Measurements from ENCODE around the gene GLIPR1.
"Not testable (repeated sequence)": the region's sequence is repeated elsewhere in the genome, so short reads cannot be mapped to it uniquely, and the experiment has no call there.

Gene GLIPR1

GRCh38 chr12:75443709-75444108 is 36.8 kb upstream of the GLIPR1 start:
- Mint-ChIP-seq H3K27ac (no peak overlapping the region), H3K9me3 (peaks cover 16% of the 10 kb centered on the region)

GRCh38 chr12:75444429-75445136 is 36.0 kb upstream of the GLIPR1 start:
- no peak for TF ChIP-seq CTCF (IDR thresholded peaks at IDR 0.05)
- Mint-ChIP-seq H3K27me3 (ENCODE audit: low read depth, poor library complexity) (no peaks in the 10 kb centered on the region), H3K4me3 (no peak overlapping the region), H3K27ac (peak overlapping the region; percentile 93), H3K9me3 (peaks cover 8% of the 10 kb centered on the region), H3K4me1 (peaks cover 22% of the 10 kb centered on the region), H3K36me3 (ENCODE audit: low read depth) (no peaks in the 10 kb centered on the region)
- DNase-seq = no peak

More at GRCh38 chr12:75443709-75444108, 36.8 kb upstream of the GLIPR1 start:
- H3K36me3 Mint-ChIP-seq (ENCODE audit: low read depth) = no peaks in the 10 kb centered on the region
- TF ChIP-seq CTCF (IDR thresholded peaks at IDR 0.05) = no peak
- H3K4me1 Mint-ChIP-seq = peaks cover 22% of the 10 kb centered on the region
- no peak overlapping the region for H3K4me3 Mint-ChIP-seq
- no peaks in the 10 kb centered on the region for H3K27me3 Mint-ChIP-seq (ENCODE audit: low read depth, poor library complexity)
- DNase-seq = no peak

GRCh38 chr12:75445137-75445507 is 35.4 kb upstream of the GLIPR1 start:
- not testable (repeated sequence) for H3K4me3 Mint-ChIP-seq, H3K27ac Mint-ChIP-seq

GRCh38 chr12:75446857-75447256 is 33.7 kb upstream of the GLIPR1 start:
- H3K4me1 Mint-ChIP-seq = peaks cover 22% of the 10 kb centered on the region
- H3K27ac Mint-ChIP-seq = no peak overlapping the region
- H3K27me3 Mint-ChIP-seq (ENCODE audit: low read depth, poor library complexity) = no peaks in the 10 kb centered on the region
- no peak for TF ChIP-seq CTCF (IDR thresholded peaks at IDR 0.05)
- H3K4me3 Mint-ChIP-seq = no peak overlapping the region
- DNase-seq = no peak
- no peaks in the 10 kb centered on the region for H3K9me3 Mint-ChIP-seq
- H3K36me3 Mint-ChIP-seq (ENCODE audit: low read depth) = no peaks in the 10 kb centered on the region

More at GRCh38 chr12:75445137-75445507, 35.4 kb upstream of the GLIPR1 start:
- peaks cover 22% of the 10 kb centered on the region for H3K4me1 Mint-ChIP-seq
- not testable (repeated sequence) for H3K27me3 Mint-ChIP-seq (ENCODE audit: low read depth, poor library complexity); DNase-seq; H3K9me3 Mint-ChIP-seq; H3K36me3 Mint-ChIP-seq (ENCODE audit: low read depth)

GRCh38 chr12:75447691-75448393 is 32.7 kb upstream of the GLIPR1 start:
- no peaks in the 10 kb centered on the region for H3K36me3 Mint-ChIP-seq (ENCODE audit: low read depth)
- no peaks in the 10 kb centered on the region for H3K9me3 Mint-ChIP-seq
- peaks cover 22% of the 10 kb centered on the region for H3K4me1 Mint-ChIP-seq
- no peak for TF ChIP-seq CTCF (IDR thresholded peaks at IDR 0.05)
- H3K4me3 Mint-ChIP-seq = no peak overlapping the region
- no peak overlapping the region for H3K27ac Mint-ChIP-seq
- no peak for DNase-seq
- H3K27me3 Mint-ChIP-seq (ENCODE audit: low read depth, poor library complexity) = no peaks in the 10 kb centered on the region

- TF ChIP-seq CTCF (IDR thresholded peaks at IDR 0.05) = no peak
- no peak for DNase-seq
- H3K9me3 Mint-ChIP-seq = peaks cover 12% of the 10 kb centered on the region
Observed at GRCh38 chr12:75452675-75453330, 27.8 kb upstream of the GLIPR1 start.

More at GRCh38 chr12:75452675-75453330, 27.8 kb upstream of the GLIPR1 start:
- no peaks in the 10 kb centered on the region for H3K4me1 Mint-ChIP-seq
- H3K27me3 Mint-ChIP-seq (ENCODE audit: low read depth, poor library complexity) = peaks cover 3% of the 10 kb centered on the region
- H3K36me3 Mint-ChIP-seq (ENCODE audit: low read depth) = peaks cover 5% of the 10 kb centered on the region
- H3K4me3 Mint-ChIP-seq = no peak overlapping the region
- H3K27ac Mint-ChIP-seq = no peak overlapping the region
